ENCODE results near the gene GPR149. TPM values are rescaled to one million over a fixed set of nuclear protein-coding genes. Genes with fewer than 3 reads are reported as not detected.

GPR149 gene
- total RNA-seq, 2 donors from 2014 or later = 0.09 TPM; not detected in 1

GRCh38 chr3:154294016-154294415 lies 136.0 kb downstream of the GPR149 start:
- Histone ChIP-seq H3K36me3 (peaks cover 0 to 7% of the 10 kb centered on the region in 2 donors), H3K27ac (no peak overlapping the region), H3K27me3 (replicated peaks; ENCODE audit: insufficient read depth) (no peaks in the 10 kb centered on the region), H3K9me3 (no peaks in the 10 kb centered on the region), H3K4me3 (no peak overlapping the region), H3K4me1 (replicated peaks) (no peaks in the 10 kb centered on the region)
- no peak for TF ChIP-seq CTCF (IDR thresholded peaks at IDR 0.05)
- no peak for TF ChIP-seq POLR2A (IDR thresholded peaks at IDR 0.05)
- intact Hi-C loops (cut with DNase I) = no loop called here
- DNase-seq (ENCODE audit: low spot score) = no peak
- WGBS = 95% methylated on average over 2 of the region's 2 CpGs

- intact Hi-C loops (cut with DNase I) = no loop called here
Observed at GRCh38 chr3:154290187-154290586, 139.8 kb downstream of the GPR149 start.

More at GRCh38 chr3:154290187-154290586, 139.8 kb downstream of the GPR149 start:
- WGBS = 97% methylated on average over 5 of the region's 5 CpGs
- DNase-seq (ENCODE audit: low spot score) = no peak
- peaks cover 0 to 7% of the 10 kb centered on the region in 2 donors for H3K36me3 ChIP-seq
- no peak overlapping the region for H3K4me3 ChIP-seq
- H3K27me3 ChIP-seq (replicated peaks; ENCODE audit: insufficient read depth) = no peaks in the 10 kb centered on the region
- no peaks in the 10 kb centered on the region for H3K9me3 ChIP-seq
- no peaks in the 10 kb centered on the region for H3K4me1 ChIP-seq (replicated peaks)
- no peak for TF ChIP-seq POLR2A (IDR thresholded peaks at IDR 0.05)
- no peak for TF ChIP-seq POLR2AphosphoS5 (IDR thresholded peaks at IDR 0.05)
- TF ChIP-seq CTCF (IDR thresholded peaks at IDR 0.05) = no peak
- H3K27ac ChIP-seq = no peak overlapping the region

Small RNA genes lying within 50 kb of the gene (small RNA-seq; reads per million reads assigned to genes)
- gene RF01210 = 0 reads per million in 2 donors

Other genes with a start within 250 kb of the GPR149 start
- 10 to 100 TPM; 32.4 to 74.0 TPM for gene DHX36, start 105.7 kb downstream of the GPR149 start, total RNA-seq